K562 (cell line): ENCODE results near the gene RPUSD1. TPM values are rescaled to one million over a fixed set of nuclear protein-coding genes. Genes with fewer than 3 reads are reported as not detected.

Source experiments
- HMGN3 ChIP-seq: IDR thresholded peaks from 2 replicates; pipeline ENCODE4 v1.6.1; 2011; ENCODE audit warnings: borderline replicate concordance, low read depth, mild to moderate bottlenecking, mixed read lengths, low read length; ENCODE audit not compliant: insufficient read length; ENCODE audit errors: extremely low read depth
- KLF10 ChIP-seq: fragments of 250-450 bp; sonication (Bioruptor Pico); IDR thresholded peaks from 2 replicates; pipeline ENCODE4 v1.6.1; 2021; ENCODE audit warnings: matching md5 sums
- LEF1 ChIP-seq: fragments of 450-650 bp; IDR thresholded peaks from 2 replicates; pipeline ENCODE4 v1.6.1; 2016; ENCODE audit warnings: mild to moderate bottlenecking
- MYC ChIP-seq, 2 experiments: fragments of 250-450 bp in 1 of 2; sonication (Bioruptor Pico) in 1 of 2; IDR thresholded peaks; 2 replicates each; pipeline versions ENCODE4 v1.5.1 to v1.6.1; 2012 to 2021; ENCODE audit warnings: low read depth in 2 of 2, borderline replicate concordance in 1 of 2, improper control_type of control experiment in 1 of 2, low read length in 1 of 2, mild to moderate bottlenecking in 1 of 2, moderate library complexity in 1 of 2
- TAF15 ChIP-seq: fragments of 200-400 bp; formaldehyde crosslinking; IDR thresholded peaks from 2 replicates; pipeline ENCODE4 v1.6.1; 2017; ENCODE audit warnings: mild to moderate bottlenecking, low read depth, low read length, moderate library complexity
- TCF3 ChIP-seq: sonication (generic); formaldehyde crosslinking; IDR thresholded peaks from 2 replicates; pipeline ENCODE4 v1.4.0; 2020; ENCODE audit warnings: mild to moderate bottlenecking, missing genetic modification reagents
- ZBTB7A ChIP-seq: IDR thresholded peaks from 2 replicates; pipeline ENCODE4 v1.6.1; 2011; ENCODE audit warnings: low read depth, mild to moderate bottlenecking, low read length, moderate library complexity, borderline replicate concordance; ENCODE audit not compliant: control insufficient read depth
- polyA plus RNA-seq, 8 experiments: library from polyadenylated mRNA; depleted of rRNA in 4 of 8; stranded (reverse) in 5 of 8; unstranded in 3 of 8; fragments of >200 nt; fragmentation: Nextera tagmentation in 2 of 8; fragmentation: Illumina TruSeq in 1 of 8; extraction: Ambion mirVana in 2 of 8; extraction: Trizol in 1 of 8; gene quantifications; 2 replicates each; pipeline versions ENCODE4 v1.2.1 to v1.2.3, GENCODE V29; 2011 to 2014; ENCODE audit warnings: inconsistent platforms in 1 of 8, missing spikeins in 1 of 8
- total RNA-seq, 7 experiments: library from RNA; depleted of rRNA in 6 of 7; stranded (reverse); fragments of >200 nt in 6 of 7; fragmentation: Illumina TruSeq in 2 of 7; extraction: Trizol in 2 of 7; gene quantifications; 2 replicates each; pipeline versions ENCODE4 v1.2.1 to v1.2.3, GENCODE V29; 2011 to 2021; ENCODE audit warnings: low replicate concordance in 1 of 7
- TF ChIP-seq, protein P1 (sequence below): sonication (generic); formaldehyde crosslinking; IDR thresholded peaks from 2 replicates; pipeline ENCODE4 v1.8.1; 2023; ENCODE audit warnings: missing genetic modification reagents, mild to moderate bottlenecking, borderline replicate concordance

The RPUSD1 gene
- total and polyA plus RNA-seq, 9 of the 15 experiments (the other 6 are each of a cell fraction or from before 2014, with no cell fraction given), result 0.45 to 56.6 (median 12.0) TPM

DNA sequence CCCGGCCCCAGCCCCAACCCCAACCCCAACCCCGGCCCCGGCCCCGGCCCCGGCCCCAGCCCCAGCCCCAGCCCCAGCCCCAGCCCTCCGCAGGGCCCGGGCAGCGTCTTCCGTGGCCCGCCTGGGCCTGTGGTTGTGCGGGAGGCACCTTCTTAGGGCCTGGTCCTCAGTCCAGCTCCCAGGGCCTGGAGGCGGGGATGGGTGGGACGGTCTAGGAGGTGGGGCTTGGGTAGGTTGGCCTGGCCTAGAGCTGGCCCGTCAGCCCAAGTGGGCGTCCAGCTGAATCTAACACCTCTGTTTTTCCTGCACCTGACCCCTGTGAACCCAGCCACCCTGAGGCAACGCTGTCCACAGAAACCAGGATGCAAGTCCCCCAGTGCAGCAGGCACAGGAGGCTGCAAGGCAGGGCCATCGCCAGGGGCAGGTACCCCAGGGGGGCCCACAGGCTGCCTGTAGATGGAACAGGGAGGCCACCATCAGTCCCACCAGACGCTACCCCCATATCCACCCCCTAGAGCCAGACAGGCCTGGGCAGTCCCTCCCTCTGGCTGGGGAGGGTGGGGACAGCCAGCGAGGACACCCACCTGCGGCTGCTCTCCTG is 18.9 kb downstream of the RPUSD1 start (continued):
- TF ChIP-seq, protein P1, sequence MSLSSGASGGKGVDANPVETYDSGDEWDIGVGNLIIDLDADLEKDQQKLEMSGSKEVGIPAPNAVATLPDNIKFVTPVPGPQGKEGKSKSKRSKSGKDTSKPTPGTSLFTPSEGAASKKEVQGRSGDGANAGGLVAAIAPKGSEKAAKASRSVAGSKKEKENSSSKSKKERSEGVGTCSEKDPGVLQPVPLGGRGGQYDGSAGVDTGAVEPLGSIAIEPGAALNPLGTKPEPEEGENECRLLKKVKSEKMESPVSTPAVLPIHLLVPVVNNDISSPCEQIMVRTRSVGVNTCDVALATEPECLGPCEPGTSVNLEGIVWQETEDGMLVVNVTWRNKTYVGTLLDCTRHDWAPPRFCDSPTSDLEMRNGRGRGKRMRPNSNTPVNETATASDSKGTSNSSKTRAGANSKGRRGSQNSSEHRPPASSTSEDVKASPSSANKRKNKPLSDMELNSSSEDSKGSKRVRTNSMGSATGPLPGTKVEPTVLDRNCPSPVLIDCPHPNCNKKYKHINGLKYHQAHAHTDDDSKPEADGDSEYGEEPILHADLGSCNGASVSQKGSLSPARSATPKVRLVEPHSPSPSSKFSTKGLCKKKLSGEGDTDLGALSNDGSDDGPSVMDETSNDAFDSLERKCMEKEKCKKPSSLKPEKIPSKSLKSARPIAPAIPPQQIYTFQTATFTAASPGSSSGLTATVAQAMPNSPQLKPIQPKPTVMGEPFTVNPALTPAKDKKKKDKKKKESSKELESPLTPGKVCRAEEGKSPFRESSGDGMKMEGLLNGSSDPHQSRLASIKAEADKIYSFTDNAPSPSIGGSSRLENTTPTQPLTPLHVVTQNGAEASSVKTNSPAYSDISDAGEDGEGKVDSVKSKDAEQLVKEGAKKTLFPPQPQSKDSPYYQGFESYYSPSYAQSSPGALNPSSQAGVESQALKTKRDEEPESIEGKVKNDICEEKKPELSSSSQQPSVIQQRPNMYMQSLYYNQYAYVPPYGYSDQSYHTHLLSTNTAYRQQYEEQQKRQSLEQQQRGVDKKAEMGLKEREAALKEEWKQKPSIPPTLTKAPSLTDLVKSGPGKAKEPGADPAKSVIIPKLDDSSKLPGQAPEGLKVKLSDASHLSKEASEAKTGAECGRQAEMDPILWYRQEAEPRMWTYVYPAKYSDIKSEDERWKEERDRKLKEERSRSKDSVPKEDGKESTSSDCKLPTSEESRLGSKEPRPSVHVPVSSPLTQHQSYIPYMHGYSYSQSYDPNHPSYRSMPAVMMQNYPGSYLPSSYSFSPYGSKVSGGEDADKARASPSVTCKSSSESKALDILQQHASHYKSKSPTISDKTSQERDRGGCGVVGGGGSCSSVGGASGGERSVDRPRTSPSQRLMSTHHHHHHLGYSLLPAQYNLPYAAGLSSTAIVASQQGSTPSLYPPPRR (CRISPR knock-in tag), result no peak
- TF ChIP-seq ZBTB7A (no peak), TAF15 (no peak), HMGN3 (no peak), MYC (IDR thresholded peaks at IDR 0.05; ENCODE audit: low read depth, low read length) (no peak), MYC (CRISPR knock-in tag; IDR thresholded peaks at IDR 0.05; ENCODE audit: borderline replicate concordance, low read depth) (no peak), KLF10 (CRISPR knock-in tag) (no peak), TCF3 (no peak), LEF1 (no peak)
- TF ChIP-seq, all 486 proteins: peak for 0
